CD4-positive, alpha-beta T cell treated with Interleukin-10 for 1 hour (primary cell): ENCODE results near the gene ELAVL1.

ENCODE experiments used
- DNase-seq: peaks from one replicate; pipeline ENCODE4 v3.0.0-alpha.2; 2020

ELAVL1 gene

DNA sequence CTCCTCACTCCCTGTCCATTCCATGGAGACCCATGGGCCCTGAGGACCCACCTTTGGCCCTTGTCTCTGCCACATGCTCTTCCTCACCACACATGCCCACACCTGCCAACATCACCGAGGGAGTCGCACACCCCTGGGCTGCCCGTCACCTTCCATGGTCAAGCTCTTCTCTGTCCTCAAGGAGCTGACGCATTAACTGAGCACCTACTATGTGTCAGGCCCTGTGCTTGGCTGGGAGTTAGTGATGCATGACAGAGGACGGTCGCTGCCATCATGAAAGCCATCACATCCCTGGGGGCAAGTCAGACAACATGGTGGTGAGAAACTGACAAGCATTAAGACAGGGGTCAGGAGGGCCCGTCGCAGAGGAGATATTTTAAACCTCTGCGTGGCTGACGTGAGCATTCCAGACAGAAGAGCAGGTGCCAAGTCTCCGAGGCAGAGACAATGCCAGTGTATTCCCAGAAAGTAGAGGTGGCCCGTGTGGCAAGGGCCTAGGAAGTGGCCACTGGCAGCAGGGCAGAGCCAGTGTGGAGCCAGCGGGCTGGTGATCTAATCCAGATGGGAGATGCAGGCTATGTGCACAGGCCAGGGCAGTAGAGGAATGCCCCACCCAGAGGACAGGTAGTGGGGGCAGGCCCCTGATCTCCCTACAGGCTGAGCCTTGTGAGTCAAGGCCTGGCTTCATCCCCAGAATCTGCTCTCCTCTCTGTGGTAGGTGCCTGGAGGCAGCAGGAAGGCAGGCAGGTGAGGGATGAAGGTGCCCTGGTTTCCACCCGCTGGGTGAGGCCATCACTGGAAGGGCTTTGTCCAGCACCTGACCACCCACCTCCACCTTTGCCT lies 21.2 kb downstream of the ELAVL1 start:
- no peak for DNase-seq

DNA sequence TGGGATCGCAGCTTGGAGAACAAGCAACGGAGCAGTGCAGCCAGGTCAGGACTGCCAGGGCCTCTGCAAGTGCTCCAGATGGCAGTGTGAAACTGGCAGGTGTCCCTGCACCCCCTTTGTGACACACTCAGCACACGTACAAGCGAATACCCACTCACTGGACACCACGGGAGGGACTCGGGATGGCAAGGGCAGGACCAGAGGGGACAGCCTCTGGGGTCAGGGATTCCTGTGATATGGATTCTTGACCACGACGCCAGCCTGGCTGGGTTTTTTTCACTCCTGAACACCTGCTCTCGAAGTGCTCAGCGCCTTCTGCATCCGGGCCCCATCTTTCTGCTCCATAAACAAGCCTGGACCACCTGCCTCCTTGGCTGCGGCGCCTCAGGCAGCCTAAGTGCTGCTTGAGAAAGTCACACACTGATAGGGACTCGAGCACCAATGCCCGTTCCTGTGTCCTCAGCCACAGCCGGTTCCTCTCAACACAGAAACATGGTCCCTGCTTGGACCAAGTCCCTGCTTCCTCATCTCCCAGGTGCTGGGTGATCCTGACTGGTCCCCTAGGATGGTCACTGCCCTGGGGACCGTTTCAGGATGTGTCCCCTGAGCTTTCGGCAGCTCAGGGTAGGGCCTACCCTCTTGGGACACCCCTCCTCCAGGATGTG lies 22.0 kb downstream of the ELAVL1 start:
- DNase-seq, result no peak

- no peak for DNase-seq
These were observed 22.8 kb downstream of the ELAVL1 start for GRCh38 chr19:7982651-7983099.

DNA sequence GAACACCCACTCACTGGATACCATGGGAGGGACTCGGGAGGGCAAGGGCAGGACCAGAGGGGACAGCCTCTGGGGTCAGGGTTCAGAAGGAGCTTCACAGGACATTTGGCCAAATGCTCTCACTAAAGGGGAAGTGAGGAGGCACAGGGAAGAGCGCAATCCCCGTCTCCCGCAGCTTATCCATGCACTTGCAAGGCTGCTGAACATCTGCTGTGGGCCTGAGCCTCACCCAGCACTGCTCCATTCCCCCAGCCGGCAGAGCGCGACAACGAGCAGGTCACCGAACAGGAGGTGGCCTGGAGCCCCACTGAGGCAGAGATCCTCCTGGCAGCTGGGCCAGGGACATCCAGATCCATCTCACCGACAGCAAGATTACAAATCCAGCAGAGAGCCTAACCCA lies 23.3 kb downstream of the ELAVL1 start:
- DNase-seq, result no peak

DNA sequence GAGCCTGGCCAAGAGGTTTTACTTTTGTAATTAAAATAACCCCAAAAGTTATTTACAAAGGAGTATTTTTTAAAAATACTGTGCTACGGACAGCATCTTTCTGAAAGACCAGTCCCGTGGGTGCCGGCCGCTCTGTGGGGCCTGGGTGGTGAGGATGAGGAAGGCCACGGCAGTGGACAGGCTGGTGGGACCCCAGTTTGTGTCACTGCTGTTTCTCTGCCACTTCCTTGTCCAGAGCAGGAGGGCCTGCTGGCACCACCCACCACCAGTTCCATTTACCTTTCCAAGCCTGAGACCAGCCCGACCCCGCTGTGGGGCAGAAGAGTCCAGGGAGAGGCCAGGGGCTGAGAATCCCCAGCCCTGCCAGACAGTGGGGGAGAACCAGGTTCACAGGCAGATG lies 23.8 kb downstream of the ELAVL1 start:
- DNase-seq, result no peak

DNA sequence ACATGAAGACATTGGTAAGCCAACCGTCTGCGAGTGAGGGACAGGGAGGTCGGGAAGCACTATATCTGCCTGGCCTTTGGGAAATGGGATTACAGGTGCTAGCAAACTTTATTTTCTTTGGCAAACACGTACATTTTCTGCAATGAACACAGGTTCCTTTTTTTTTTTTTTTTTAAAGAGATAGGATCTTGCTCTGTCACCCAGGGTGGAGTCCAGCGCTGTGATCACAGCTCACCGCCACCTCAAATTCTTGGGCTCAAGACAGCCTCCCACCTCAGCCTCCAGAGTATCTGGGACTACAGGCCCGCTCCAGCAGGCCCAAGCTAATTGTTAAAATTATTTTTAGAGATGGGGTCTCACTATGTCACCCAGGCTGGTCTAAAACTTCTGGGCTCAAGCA lies 24.2 kb downstream of the ELAVL1 start:
- no peak for DNase-seq

DNA sequence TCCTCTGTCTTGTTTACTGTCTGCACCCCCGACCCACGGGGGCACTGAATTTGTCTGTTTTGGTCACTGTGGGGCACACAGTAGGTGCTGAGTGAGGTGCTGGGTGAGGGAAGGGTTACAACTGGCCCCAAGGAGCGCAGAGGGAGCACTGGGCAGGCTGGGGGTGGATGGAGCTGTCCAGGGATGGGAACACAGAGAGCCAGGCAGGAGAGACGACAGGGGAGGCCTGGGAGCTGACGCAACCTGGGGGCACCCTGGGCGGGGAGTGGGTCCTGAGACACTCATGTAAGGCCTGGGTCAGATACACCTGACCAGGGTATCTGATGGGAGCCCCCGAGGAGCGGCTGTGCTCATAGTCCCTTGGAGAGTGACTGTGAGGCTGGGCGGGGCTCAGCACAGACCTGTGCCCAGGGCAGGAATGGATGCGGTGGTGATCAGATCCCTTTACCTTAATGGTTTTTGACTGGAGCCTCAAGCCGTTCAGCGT lies 24.8 kb downstream of the ELAVL1 start:
- no peak for DNase-seq

DNA sequence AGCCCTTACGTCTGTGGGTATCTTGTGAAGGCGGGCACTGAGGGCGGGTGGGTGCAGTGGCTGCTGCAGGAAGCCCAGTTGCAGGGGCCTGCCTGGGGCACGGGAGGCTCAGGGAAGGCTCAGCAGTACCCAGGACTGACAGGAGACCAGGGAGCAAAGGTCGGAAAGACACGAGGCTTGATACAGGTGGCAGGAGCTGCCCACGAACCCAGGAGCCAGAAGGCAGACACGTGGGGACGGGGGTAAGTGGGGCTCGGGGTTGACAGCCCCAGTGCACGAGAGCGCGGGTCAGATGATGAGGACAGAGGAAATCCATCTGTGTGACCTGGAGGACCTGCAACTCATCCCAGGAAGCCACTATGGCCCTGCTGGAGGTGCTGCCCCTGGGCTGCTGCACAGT lies 25.3 kb downstream of the ELAVL1 start:
- no peak for DNase-seq

DNA sequence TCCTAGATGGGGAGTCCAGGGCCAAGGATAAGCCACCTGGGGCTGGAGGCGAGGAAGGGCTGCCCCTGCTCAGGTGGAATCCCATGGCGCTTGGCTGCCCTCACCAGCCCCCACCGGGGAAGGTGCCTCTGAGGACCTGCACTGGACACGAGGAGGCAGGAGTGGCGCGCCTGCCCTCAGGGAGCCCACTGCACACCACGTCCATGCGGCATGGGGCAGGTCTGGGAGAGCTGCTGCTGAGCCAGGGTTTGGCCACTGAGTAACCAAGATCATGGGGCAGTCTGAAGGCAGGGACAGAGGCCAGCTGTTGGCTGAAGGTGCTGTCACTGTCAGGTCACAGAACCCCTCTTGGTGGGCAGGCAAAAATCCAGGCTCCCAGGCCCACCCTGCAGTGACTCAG lies 25.9 kb downstream of the ELAVL1 start:
- no peak for DNase-seq

DNA sequence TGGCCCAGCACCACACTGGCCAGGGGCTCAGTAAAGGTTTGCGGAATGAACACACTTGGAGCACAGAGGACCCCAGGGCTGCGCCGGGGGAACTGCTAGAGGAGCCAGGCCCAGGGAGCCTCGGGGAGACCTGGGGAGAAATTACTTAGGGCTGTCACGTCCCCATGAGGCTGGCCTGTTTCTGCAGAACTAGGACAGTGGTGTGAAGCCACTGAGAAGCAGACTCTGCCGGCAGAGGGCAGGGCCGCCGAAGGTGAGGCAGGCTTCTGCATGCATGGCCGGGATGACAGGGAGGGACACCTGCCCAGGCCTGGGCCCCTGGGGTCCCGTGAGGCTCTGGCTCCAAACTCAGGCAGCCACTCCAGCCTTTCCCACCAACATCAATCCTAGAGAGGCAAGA lies 26.4 kb downstream of the ELAVL1 start:
- DNase-seq, result no peak

DNA sequence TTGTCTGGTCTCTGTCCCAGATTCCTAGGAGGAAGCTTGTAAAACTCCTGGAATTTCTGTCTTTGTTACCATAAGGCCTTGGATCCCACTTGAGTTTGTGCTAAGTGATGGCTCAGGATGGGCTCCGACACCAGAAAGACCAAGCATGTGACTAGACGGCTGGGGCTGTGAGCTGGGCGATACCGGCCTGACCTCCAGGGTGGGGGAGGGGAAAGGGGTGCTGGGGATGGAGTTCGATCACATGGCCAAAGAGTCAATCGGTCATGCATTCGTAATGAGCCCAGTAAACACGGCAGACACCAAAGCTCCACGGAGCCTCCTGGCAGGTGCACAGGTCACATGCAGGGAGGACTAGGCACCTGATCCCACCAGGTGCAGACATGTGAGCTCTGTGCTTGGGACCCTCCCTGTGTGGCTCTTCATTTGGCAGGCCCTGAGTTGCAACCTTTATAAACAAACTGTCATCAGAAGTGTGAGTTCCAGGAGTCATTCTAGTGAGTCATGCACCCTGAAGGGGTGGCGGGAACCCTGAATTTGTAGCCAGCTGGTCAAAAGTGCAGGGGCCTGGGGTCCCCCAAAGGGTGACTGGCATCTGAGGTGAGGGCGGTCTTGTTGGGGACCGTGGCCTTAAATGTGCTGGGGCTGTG lies 27.1 kb downstream of the ELAVL1 start:
- no peak for DNase-seq

GRCh38 chr19:7977723-7978040 lies 27.8 kb downstream of the ELAVL1 start:
- no peak for DNase-seq

- no peak for DNase-seq
These were observed 28.3 kb downstream of the ELAVL1 start for GRCh38 chr19:7977021-7977722.

DNA sequence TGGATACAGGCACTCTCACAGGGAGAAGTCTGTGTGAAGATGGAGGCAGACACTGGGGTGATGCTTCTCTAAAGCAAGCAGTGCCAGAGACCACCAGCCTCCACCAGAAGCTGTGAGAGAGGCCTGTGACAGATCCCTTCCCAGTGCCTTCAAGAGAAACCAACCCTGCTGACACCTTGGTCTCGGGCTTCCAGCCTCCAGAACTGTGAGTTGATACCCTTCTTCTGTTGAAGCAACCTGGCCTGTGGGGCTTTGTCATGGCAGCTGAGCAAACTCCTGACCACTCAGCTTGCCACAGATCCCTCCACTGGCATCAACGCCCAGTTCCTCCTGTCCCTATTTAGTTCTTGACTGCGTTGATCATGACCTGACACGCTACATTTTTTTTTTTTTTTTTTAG lies 29.0 kb downstream of the ELAVL1 start:
- DNase-seq, result no peak

GRCh38 chr19:7975037-7975436 lies 30.4 kb downstream of the ELAVL1 start:
- DNase-seq, result no peak

DNA sequence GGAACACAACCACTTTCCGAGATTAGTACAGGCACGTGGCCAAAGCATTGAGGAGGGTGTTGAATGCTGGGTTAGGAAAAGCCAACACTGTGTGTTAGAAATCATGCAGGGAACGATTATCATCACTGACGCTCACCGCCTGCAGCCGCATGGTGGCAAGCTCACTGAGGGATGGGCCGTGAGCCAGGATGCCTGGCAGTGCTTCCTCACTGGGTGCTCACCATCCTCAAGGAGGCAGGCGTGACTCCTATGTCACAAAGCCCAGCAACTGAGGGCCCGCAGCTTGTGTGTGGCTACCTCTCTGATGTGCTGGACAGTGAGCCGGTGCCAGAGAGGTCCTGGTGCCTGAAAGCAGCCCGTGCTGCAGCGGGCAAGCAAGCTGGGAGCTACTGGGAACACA lies 31.6 kb downstream of the ELAVL1 start:
- no peak for DNase-seq

- no peak for DNase-seq
These were observed 33.6 kb downstream of the ELAVL1 start for GRCh38 chr19:7971553-7972520.

DNA sequence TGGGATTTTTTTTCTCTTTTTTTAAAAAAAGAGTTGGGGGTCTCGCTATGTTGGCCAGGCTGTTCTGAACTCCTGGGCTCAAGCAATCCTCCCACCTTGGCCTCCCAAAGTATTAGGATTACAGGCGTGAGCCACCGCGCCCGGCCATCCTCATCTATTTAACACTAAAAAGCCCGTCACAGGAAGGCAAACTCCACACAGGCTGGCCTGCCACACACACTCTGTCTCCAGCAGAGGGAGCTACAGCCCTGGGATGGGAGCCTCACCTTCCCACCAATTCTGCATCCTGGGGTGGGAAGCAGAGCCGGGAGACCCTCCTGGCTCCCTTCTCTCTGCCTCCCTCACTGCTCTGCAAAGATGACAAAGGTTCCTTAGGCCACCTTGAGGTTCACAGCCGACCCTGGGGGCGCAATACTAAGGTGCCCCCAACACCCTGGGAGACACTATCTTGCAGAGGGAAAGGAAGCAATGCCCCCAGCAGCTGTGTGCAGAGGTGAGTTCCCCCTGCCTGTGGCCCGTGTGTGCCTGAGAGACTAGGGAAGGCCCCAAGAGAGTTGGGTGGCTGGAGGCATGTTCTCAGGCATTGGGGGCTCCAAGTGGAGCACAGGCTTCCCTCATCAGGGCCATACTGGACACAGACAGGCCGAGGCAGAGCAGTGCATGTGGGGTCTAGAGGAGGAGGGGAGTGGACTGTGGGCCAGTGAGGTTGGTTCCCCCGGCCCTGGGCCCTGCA lies 34.6 kb downstream of the ELAVL1 start:
- DNase-seq, result peak; percentile 27

DNA sequence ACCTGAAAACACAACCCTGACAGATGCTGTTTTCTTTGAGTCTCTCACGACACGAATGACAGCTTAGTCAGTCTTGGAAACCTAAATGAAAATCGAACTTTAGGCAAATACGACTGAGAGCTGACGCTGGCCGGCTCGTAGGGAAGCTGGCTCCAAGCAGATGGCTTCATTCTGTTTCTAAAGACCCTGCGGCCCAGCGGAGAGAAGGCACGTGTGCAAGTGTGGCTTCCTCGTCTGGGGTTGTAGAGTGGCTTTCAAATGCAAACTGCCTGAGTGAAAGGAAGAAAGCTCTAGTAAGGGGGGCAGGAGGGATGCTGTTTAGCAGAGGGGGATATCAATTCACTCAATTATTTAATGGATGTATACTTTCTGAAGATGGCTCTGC lies 35.9 kb downstream of the ELAVL1 start:
- DNase-seq, result no peak

GRCh38 chr19:7968796-7969554 lies 36.5 kb downstream of the ELAVL1 start:
- no peak for DNase-seq
